Measurements from ENCODE around the gene TLE2. TPM values are rescaled to one million over a fixed set of nuclear protein-coding genes. Genes with fewer than 3 reads are reported as not detected.

TLE2 gene
- total RNA-seq, 1 experiment from 2014 or later = 3.1 TPM

DNA sequence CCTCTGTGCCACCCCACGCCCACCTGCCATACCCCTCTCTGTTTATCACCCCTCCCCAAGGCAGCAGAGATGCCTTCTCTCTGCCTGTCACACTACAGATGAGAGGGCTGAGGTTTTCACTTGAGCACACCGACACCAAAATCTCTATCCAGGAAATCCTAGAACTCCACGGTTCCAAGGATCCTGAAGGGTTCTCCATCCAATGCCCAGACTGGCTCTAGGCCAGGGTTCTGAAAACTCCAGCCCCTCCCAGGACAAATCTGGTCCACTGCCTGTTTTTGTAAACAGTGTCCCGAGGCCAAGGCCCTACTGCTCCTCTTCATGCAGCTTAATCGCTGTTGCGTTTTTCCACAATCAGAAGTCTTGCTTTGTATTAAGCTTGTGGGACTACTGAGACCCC is 20.1 kb downstream of the TLE2 start:
- Histone ChIP-seq H3K23ac (ENCODE audit: insufficient read length, low read depth, low read length) (no peak overlapping the region), H4K91ac (ENCODE audit: insufficient read length, low read depth, low read length) (no peak overlapping the region), H3K4ac (ENCODE audit: low read depth, low read length) (no peak overlapping the region), H2AFZ (ENCODE audit: low read length) (no peak overlapping the region), H4K5ac (ENCODE audit: insufficient read length, low read depth, low read length) (no peak overlapping the region), H3K27ac (ENCODE audit: insufficient read length, low read depth, low read length) (no peak overlapping the region), H3K79me1 (ENCODE audit: insufficient read depth, low read depth, low read length, poor library complexity, severe bottlenecking) (no peaks in the 10 kb centered on the region), H2BK120ac (ENCODE audit: low read depth, low read length, poor library complexity, severe bottlenecking) (no peak overlapping the region), H3T11ph (ENCODE audit: low read length) (no peak overlapping the region), H2AK5ac (ENCODE audit: insufficient read length, low read length) (no peak overlapping the region), H4K20me1 (ENCODE audit: control insufficient read depth, insufficient read depth, insufficient read length) (no peaks in the 10 kb centered on the region), H2BK12ac (ENCODE audit: insufficient read length, low read depth, low read length) (no peak overlapping the region), H3K27me3 (ENCODE audit: insufficient read depth, low read length) (no peaks in the 10 kb centered on the region), H4K8ac (replicated peaks; ENCODE audit: insufficient read length, low read depth, low read length) (no peak overlapping the region), H2BK5ac (ENCODE audit: insufficient read length, low read length) (no peak overlapping the region), H3K23me2 (ENCODE audit: insufficient read length, low read depth, low read length, poor library complexity, severe bottlenecking) (peaks cover 2% of the 10 kb centered on the region), H2BK20ac (ENCODE audit: low read depth, low read length, poor library complexity, severe bottlenecking) (no peak overlapping the region), H3K9me3 (ENCODE audit: control insufficient read depth, low read depth, low read length) (no peaks in the 10 kb centered on the region), H3K4me1 (ENCODE audit: insufficient read depth, low read length) (no peaks in the 10 kb centered on the region), H3K14ac (ENCODE audit: insufficient read depth, low read length) (no peak overlapping the region), H3K9ac (ENCODE audit: extremely low read depth, insufficient read length, low read length) (no peak overlapping the region), H3K56ac (ENCODE audit: insufficient read length, low read depth, low read length) (no peak overlapping the region), H3K79me2 (ENCODE audit: insufficient read depth, low read length) (no peaks in the 10 kb centered on the region), H3K18ac (ENCODE audit: insufficient read length, low read depth, low read length) (no peak overlapping the region), H2BK15ac (ENCODE audit: low read depth, low read length) (no peak overlapping the region), H3K4me2 (ENCODE audit: insufficient read depth, insufficient read length, low read length) (no peak overlapping the region)
- no peaks in the 10 kb centered on the region for H3K36me3 Mint-ChIP-seq (ENCODE audit: insufficient read depth in 1 of 3, low read depth in 3 of 3)
- no peaks in the 10 kb centered on the region; a peak in 1 of 5 replicates for H3K9me3 Mint-ChIP-seq
- H3K27me3 Mint-ChIP-seq (ENCODE audit: low read depth) = peaks cover 7% of the 10 kb centered on the region
- H3K27ac Mint-ChIP-seq = no peak overlapping the region
- H3K4me1 Mint-ChIP-seq = peaks cover 3 to 30% of the 10 kb centered on the region in 2 experiments; a peak in 2 of 4 replicates
- no peak overlapping the region for H3K4me3 Mint-ChIP-seq
- TF ChIP-seq, protein P1, sequence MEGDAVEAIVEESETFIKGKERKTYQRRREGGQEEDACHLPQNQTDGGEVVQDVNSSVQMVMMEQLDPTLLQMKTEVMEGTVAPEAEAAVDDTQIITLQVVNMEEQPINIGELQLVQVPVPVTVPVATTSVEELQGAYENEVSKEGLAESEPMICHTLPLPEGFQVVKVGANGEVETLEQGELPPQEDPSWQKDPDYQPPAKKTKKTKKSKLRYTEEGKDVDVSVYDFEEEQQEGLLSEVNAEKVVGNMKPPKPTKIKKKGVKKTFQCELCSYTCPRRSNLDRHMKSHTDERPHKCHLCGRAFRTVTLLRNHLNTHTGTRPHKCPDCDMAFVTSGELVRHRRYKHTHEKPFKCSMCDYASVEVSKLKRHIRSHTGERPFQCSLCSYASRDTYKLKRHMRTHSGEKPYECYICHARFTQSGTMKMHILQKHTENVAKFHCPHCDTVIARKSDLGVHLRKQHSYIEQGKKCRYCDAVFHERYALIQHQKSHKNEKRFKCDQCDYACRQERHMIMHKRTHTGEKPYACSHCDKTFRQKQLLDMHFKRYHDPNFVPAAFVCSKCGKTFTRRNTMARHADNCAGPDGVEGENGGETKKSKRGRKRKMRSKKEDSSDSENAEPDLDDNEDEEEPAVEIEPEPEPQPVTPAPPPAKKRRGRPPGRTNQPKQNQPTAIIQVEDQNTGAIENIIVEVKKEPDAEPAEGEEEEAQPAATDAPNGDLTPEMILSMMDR (conservative IDR thresholded peaks at IDR 0.05) = no peak
- no CpG with 5 or more reads among the region's 6 CpGs for WGBS (ENCODE audit: extremely low coverage, insufficient read length, low lambda C conversion rate)
- DNase-seq = no peak

Measured in H9 (cell line).